ENCODE data around the gene C9orf50.

GRCh38 chr9:129667850-129668249 is 46.9 kb upstream of the C9orf50 start:
- TF ChIP-seq CTCF (IDR thresholded peaks at IDR 0.05) (no peak), ZFX (IDR thresholded peaks at IDR 0.05; ENCODE audit: borderline replicate concordance) (no peak)

Data from 22Rv1 (cell line).